Neural cell (in vitro differentiated cells): ENCODE results near the gene BAAT. TPM values are rescaled to one million over a fixed set of nuclear protein-coding genes. Genes with fewer than 3 reads are reported as not detected.

ENCODE experiments used
- H2AFZ ChIP-seq: fragments of 200-600, 300-800 bp; sonication (generic), shearing (Covaris generic); 2 replicates; pipeline ENCODE4 v1.6.0; 2014; ENCODE audit warnings: low read depth, mild to moderate bottlenecking, antibody characterized with exemption, low read length, moderate library complexity
- H3F3A ChIP-seq: fragments of 200-600 bp; shearing (Covaris generic); 2 replicates; pipeline ENCODE4 v1.6.1; 2016; ENCODE audit warnings: mild to moderate bottlenecking, moderate library complexity, mixed read lengths, antibody characterized with exemption, low read length; ENCODE audit not compliant: insufficient read depth, poor library complexity, severe bottlenecking
- H3K27ac ChIP-seq: fragments of 200-600, 300-800 bp; sonication (generic), shearing (Covaris generic); 2 replicates; pipeline ENCODE4 v1.5.1; 2014; ENCODE audit warnings: mild to moderate bottlenecking, low read length, moderate library complexity
- H3K27me3 ChIP-seq: fragments of 300-800, 200-600 bp; sonication (generic), shearing (Covaris generic); 2 replicates; pipeline ENCODE4 v1.6.0; 2014; ENCODE audit warnings: mild to moderate bottlenecking, low read depth, low read length, moderate library complexity; ENCODE audit not compliant: insufficient read depth
- H3K36me3 ChIP-seq: fragments of 300-800, 200-600 bp; sonication (generic), shearing (Covaris generic); 2 replicates; pipeline ENCODE4 v1.5.1; 2014; ENCODE audit warnings: mild to moderate bottlenecking, antibody characterized with exemption, low read length, moderate library complexity; ENCODE audit not compliant: insufficient read depth
- H3K4me2 ChIP-seq: fragments of 300-800, 200-600 bp; sonication (generic), shearing (Covaris generic); 2 replicates; pipeline ENCODE4 v1.6.0; 2014; ENCODE audit warnings: mild to moderate bottlenecking, low read length
- H3K4me3 ChIP-seq: fragments of 300-800, 200-600 bp; sonication (generic), shearing (Covaris generic); 2 replicates; pipeline ENCODE4 v1.5.1; 2014; ENCODE audit warnings: mild to moderate bottlenecking, low read length, moderate library complexity
- H3K79me2 ChIP-seq: fragments of 200-600 bp; shearing (Covaris generic); replicated peaks from 2 replicates; pipeline ENCODE4 v1.6.0; 2014; ENCODE audit warnings: mild to moderate bottlenecking, low read length, moderate library complexity; ENCODE audit not compliant: insufficient read depth
- H3K9ac ChIP-seq: fragments of 300-800, 200-600 bp; sonication (generic), shearing (Covaris generic); 2 replicates; pipeline ENCODE4 v1.6.1; 2016; ENCODE audit warnings: mild to moderate bottlenecking, low read length, mixed read lengths
- H3K9me2 ChIP-seq: fragments of 200-600 bp; shearing (Covaris generic); 2 replicates; pipeline ENCODE4 v1.6.1; 2016; ENCODE audit warnings: mild to moderate bottlenecking, low read length, mixed read lengths; ENCODE audit not compliant: insufficient read depth
- H3K9me3 ChIP-seq: fragments of 200-600, 300-800 bp; sonication (generic), shearing (Covaris generic); 2 replicates; pipeline ENCODE4 v1.6.1; 2016; ENCODE audit warnings: mild to moderate bottlenecking, mixed run types, low read length, moderate library complexity, mixed read lengths
- H4K20me1 ChIP-seq: fragments of 200-600 bp; shearing (Covaris generic); 2 replicates; pipeline ENCODE4 v1.6.1; 2016; ENCODE audit warnings: mild to moderate bottlenecking, mixed run types; ENCODE audit not compliant: insufficient read depth
- EP300 ChIP-seq: fragments of 450-650 bp; conservative IDR thresholded peaks from 2 replicates; pipeline ENCODE4 v1.6.1; 2014; ENCODE audit warnings: antibody characterized with exemption, mild to moderate bottlenecking, moderate library complexity; ENCODE audit not compliant: poor library complexity, severe bottlenecking
- EZH2 ChIP-seq: fragments of 200-600, 300-800 bp; shearing (Covaris generic), sonication (generic); IDR thresholded peaks from 2 replicates; pipeline ENCODE4 v1.6.1; 2014; ENCODE audit warnings: antibody characterized with exemption, low read length, borderline replicate concordance, mild to moderate bottlenecking; ENCODE audit not compliant: insufficient read depth, poor library complexity, severe bottlenecking
- MXI1 ChIP-seq: fragments of 450-650 bp; conservative IDR thresholded peaks from 2 replicates; pipeline ENCODE4 v1.6.1; 2014; ENCODE audit warnings: antibody characterized with exemption, mild to moderate bottlenecking; ENCODE audit not compliant: poor library complexity, severe bottlenecking
- POLR2AphosphoS5 ChIP-seq: IDR thresholded peaks from 2 replicates; pipeline ENCODE4 v1.6.1; 2012
- RAD21 ChIP-seq: fragments of 450-650 bp; conservative IDR thresholded peaks from 2 replicates; pipeline ENCODE4 v1.6.1; 2014; ENCODE audit warnings: antibody characterized with exemption, mild to moderate bottlenecking, moderate library complexity
- SMC3 ChIP-seq: fragments of 450-650 bp; conservative IDR thresholded peaks from 2 replicates; pipeline ENCODE4 v1.6.1; 2014; ENCODE audit warnings: antibody characterized with exemption, mild to moderate bottlenecking, moderate library complexity; ENCODE audit not compliant: poor library complexity
- TAF1 ChIP-seq: IDR thresholded peaks from 2 replicates; pipeline ENCODE4 v1.6.1; 2012; ENCODE audit warnings: low read depth
- polyA plus RNA-seq: library from polyadenylated mRNA; depleted of rRNA; stranded (reverse); fragments of >200 nt; gene quantifications from 2 replicates; pipeline ENCODE4 v1.2.3, GENCODE V29; 2014
- TF ChIP-seq, protein P1 (sequence below): fragments of 450-650 bp; IDR thresholded peaks from 2 replicates; pipeline ENCODE4 v1.5.1; 2014; ENCODE audit warnings: antibody characterized with exemption, mild to moderate bottlenecking, moderate library complexity; ENCODE audit not compliant: poor library complexity, severe bottlenecking
- TF ChIP-seq, protein P2 (sequence below): IDR thresholded peaks from 2 replicates; pipeline ENCODE4 v1.6.1; 2012; ENCODE audit warnings: borderline replicate concordance

BAAT gene
- polyA plus RNA-seq, 1 donor from 2014 or later = 0.61 TPM

DNA sequence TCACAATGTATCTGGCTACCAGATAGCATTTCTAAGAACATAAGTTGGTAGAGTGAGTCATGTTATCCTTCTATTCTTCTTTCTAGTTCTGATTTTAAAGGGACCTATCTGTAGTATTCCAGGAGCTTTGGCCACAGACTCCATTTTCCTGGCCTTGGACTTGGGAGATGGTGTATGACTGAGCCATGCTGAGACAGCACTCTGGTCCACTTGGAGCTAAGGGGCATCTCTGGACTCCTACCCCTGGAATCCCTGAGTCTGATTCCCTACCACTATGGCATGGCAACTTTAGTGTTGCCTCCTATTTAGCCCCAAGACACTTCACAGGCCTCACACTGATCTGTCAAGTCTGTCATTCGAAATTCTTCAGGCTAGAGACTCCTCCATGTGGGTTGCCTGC is 58.8 kb downstream of the BAAT start:
- Histone ChIP-seq H3K27me3 (no peaks in the 10 kb centered on the region), H3F3A (no peaks in the 10 kb centered on the region), H3K9me3 (no peaks in the 10 kb centered on the region), H3K36me3 (no peaks in the 10 kb centered on the region), H3K4me3 (no peak overlapping the region), H4K20me1 (no peaks in the 10 kb centered on the region), H3K4me2 (no peak overlapping the region), H3K9me2 (no peaks in the 10 kb centered on the region), H3K27ac (no peak overlapping the region), H2AFZ (no peak overlapping the region), H3K79me2 (no peaks in the 10 kb centered on the region), H3K9ac (no peak overlapping the region)
- TF ChIP-seq, protein P1, sequence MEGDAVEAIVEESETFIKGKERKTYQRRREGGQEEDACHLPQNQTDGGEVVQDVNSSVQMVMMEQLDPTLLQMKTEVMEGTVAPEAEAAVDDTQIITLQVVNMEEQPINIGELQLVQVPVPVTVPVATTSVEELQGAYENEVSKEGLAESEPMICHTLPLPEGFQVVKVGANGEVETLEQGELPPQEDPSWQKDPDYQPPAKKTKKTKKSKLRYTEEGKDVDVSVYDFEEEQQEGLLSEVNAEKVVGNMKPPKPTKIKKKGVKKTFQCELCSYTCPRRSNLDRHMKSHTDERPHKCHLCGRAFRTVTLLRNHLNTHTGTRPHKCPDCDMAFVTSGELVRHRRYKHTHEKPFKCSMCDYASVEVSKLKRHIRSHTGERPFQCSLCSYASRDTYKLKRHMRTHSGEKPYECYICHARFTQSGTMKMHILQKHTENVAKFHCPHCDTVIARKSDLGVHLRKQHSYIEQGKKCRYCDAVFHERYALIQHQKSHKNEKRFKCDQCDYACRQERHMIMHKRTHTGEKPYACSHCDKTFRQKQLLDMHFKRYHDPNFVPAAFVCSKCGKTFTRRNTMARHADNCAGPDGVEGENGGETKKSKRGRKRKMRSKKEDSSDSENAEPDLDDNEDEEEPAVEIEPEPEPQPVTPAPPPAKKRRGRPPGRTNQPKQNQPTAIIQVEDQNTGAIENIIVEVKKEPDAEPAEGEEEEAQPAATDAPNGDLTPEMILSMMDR = no peak
- TF ChIP-seq MXI1 = no peak
- TF ChIP-seq, protein P2, sequence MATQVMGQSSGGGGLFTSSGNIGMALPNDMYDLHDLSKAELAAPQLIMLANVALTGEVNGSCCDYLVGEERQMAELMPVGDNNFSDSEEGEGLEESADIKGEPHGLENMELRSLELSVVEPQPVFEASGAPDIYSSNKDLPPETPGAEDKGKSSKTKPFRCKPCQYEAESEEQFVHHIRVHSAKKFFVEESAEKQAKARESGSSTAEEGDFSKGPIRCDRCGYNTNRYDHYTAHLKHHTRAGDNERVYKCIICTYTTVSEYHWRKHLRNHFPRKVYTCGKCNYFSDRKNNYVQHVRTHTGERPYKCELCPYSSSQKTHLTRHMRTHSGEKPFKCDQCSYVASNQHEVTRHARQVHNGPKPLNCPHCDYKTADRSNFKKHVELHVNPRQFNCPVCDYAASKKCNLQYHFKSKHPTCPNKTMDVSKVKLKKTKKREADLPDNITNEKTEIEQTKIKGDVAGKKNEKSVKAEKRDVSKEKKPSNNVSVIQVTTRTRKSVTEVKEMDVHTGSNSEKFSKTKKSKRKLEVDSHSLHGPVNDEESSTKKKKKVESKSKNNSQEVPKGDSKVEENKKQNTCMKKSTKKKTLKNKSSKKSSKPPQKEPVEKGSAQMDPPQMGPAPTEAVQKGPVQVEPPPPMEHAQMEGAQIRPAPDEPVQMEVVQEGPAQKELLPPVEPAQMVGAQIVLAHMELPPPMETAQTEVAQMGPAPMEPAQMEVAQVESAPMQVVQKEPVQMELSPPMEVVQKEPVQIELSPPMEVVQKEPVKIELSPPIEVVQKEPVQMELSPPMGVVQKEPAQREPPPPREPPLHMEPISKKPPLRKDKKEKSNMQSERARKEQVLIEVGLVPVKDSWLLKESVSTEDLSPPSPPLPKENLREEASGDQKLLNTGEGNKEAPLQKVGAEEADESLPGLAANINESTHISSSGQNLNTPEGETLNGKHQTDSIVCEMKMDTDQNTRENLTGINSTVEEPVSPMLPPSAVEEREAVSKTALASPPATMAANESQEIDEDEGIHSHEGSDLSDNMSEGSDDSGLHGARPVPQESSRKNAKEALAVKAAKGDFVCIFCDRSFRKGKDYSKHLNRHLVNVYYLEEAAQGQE = no peak
- no peak for TF ChIP-seq SMC3
- no peak for TF ChIP-seq RAD21
- TF ChIP-seq EP300 = no peak
- no peak for TF ChIP-seq TAF1
- TF ChIP-seq EZH2 = no peak
- no peak for TF ChIP-seq POLR2AphosphoS5

GRCh38 chr9:101325053-101325452 is 59.8 kb downstream of the BAAT start:
- Histone ChIP-seq H3K9ac (no peak overlapping the region), H2AFZ (no peak overlapping the region), H3K4me3 (no peak overlapping the region), H3K27ac (no peak overlapping the region), H3K36me3 (no peaks in the 10 kb centered on the region), H4K20me1 (no peaks in the 10 kb centered on the region), H3K79me2 (no peaks in the 10 kb centered on the region), H3K27me3 (no peaks in the 10 kb centered on the region), H3K9me3 (no peaks in the 10 kb centered on the region), H3K9me2 (no peaks in the 10 kb centered on the region), H3F3A (no peaks in the 10 kb centered on the region), H3K4me2 (no peak overlapping the region)
- no peak for TF ChIP-seq EP300
- TF ChIP-seq, protein P2 = no peak
- TF ChIP-seq TAF1 = no peak
- TF ChIP-seq, protein P1 = no peak
- no peak for TF ChIP-seq EZH2
- no peak for TF ChIP-seq MXI1
- TF ChIP-seq SMC3 = no peak
- TF ChIP-seq POLR2AphosphoS5 = no peak
- TF ChIP-seq RAD21 = no peak
